Left ventricle myocardium inferior (tissue), 1 donor: ENCODE measurements around the gene PAQR8. TPM values are rescaled to one million over a fixed set of nuclear protein-coding genes. Genes with fewer than 3 reads are reported as not detected.

Experiments used
- DNase-seq: peaks from one replicate; pipeline ENCODE4 v3.0.0-alpha.2; 2020
- H3K27ac ChIP-seq: fragments of 200-600 bp; replicated peaks from 2 replicates; pipeline ENCODE4 v1.8.0; 2021
- H3K27me3 ChIP-seq: fragments of 200-600 bp; 2 replicates; pipeline ENCODE4 v1.8.0; 2021; ENCODE audit warnings: low read depth
- H3K36me3 ChIP-seq: fragments of 200-600 bp; 2 replicates; pipeline ENCODE4 v1.8.0; 2021
- H3K4me1 ChIP-seq: fragments of 200-600 bp; 2 replicates; pipeline ENCODE4 v1.8.0; 2021
- H3K4me3 ChIP-seq: fragments of 200-600 bp; 2 replicates; pipeline ENCODE4 v1.8.0; 2021; ENCODE audit warnings: mild to moderate bottlenecking, moderate library complexity
- H3K9me3 ChIP-seq: fragments of 200-600 bp; replicated peaks from 2 replicates; pipeline ENCODE4 v1.8.0; 2021
- intact Hi-C: fragments of 100-400 bp; cut with micrococcal nuclease; formaldehyde crosslinking; loops from one replicate; pipeline ENCODE4 v1.11.0; 2022
- total RNA-seq: library from RNA; stranded (reverse); fragmentation: NEBNext Ultra II Directional; extraction: Animal tissue kit (Norgen Biotek cat#: 25700); gene quantifications from one replicate; pipeline ENCODE4 v1.2.1, GENCODE V29; 2021
- TF ChIP-seq, protein P1 (sequence below): fragments of 200-600 bp; IDR thresholded peaks from 2 replicates; pipeline ENCODE4 v1.8.0; 2021; ENCODE audit warnings: antibody characterized with exemption, mild to moderate bottlenecking, borderline replicate concordance
- donor health status: DM: no; HTN: yes; CAD: no; lungs with severe emphysema.

Gene PAQR8
- total RNA-seq, 1 donor from 2014 or later = 2.0 TPM

DNA sequence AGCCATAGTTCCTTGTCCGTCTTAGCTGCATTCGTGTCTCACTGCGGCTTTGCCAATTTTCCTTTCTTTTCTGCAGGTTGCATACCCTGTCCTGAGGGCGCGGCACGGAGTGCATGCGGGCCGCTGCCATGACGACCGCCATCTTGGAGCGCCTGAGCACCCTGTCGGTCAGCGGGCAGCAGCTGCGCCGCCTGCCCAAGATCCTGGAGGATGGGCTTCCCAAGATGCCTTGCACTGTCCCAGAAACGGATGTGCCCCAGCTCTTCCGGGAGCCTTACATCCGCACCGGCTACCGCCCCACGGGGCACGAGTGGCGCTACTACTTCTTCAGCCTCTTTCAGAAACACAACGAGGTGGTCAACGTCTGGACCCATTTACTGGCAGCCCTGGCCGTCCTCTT is 41.1 kb downstream of the PAQR8 start:
- no peak for DNase-seq
- peaks cover 3% of the 10 kb centered on the region for H3K4me1 ChIP-seq
- peak overlapping the region; percentile 40 for H3K27ac ChIP-seq
- peaks cover 10% of the 10 kb centered on the region for H3K36me3 ChIP-seq
- H3K27me3 ChIP-seq = no peaks in the 10 kb centered on the region
- TF ChIP-seq, protein P1, sequence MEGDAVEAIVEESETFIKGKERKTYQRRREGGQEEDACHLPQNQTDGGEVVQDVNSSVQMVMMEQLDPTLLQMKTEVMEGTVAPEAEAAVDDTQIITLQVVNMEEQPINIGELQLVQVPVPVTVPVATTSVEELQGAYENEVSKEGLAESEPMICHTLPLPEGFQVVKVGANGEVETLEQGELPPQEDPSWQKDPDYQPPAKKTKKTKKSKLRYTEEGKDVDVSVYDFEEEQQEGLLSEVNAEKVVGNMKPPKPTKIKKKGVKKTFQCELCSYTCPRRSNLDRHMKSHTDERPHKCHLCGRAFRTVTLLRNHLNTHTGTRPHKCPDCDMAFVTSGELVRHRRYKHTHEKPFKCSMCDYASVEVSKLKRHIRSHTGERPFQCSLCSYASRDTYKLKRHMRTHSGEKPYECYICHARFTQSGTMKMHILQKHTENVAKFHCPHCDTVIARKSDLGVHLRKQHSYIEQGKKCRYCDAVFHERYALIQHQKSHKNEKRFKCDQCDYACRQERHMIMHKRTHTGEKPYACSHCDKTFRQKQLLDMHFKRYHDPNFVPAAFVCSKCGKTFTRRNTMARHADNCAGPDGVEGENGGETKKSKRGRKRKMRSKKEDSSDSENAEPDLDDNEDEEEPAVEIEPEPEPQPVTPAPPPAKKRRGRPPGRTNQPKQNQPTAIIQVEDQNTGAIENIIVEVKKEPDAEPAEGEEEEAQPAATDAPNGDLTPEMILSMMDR = no peak
- intact Hi-C loops = loop anchor here (5.0 kb wide), 1 partner anchor 116 kb away; no protein-coding TSS in a partner anchor
- H3K4me3 ChIP-seq = no peak overlapping the region
- no peaks in the 10 kb centered on the region for H3K9me3 ChIP-seq

DNA sequence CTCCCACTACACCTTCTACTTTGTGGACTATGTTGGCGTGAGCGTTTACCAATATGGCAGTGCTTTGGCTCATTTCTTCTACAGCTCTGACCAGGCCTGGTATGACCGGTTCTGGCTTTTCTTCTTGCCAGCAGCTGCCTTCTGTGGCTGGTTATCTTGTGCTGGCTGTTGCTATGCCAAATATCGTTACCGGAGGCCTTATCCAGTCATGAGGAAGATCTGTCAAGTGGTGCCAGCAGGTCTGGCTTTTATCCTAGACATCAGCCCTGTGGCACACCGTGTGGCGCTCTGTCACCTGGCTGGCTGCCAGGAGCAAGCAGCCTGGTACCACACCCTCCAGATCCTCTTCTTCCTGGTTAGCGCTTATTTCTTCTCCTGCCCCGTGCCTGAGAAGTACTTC is 41.7 kb downstream of the PAQR8 start:
- H3K27ac ChIP-seq = peak overlapping the region; percentile 40
- intact Hi-C loops = loop anchor here (5.0 kb wide), 1 partner anchor 116 kb away; no protein-coding TSS in a partner anchor
- TF ChIP-seq, protein P1 = no peak

DNA sequence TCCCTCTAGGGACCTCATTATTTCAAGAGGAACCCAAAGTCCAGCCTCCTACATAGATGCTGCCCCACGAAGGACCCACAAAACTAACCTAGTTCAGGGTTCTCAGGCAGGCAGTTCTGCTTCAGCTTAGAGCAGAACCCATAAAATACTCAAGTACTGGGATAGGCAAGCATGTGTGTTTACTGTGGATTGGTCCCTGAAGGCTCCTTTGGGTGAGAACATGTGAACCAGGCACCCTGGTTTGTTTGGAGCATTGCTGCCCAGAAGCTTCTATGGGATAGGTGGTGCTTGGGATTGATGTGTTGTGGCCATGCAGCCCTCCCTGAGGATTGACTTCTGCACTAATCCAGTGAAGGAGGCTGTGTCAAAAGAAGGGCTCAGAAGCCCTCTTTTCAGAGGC is 43.3 kb downstream of the PAQR8 start:
- Histone ChIP-seq H3K36me3 (peaks cover 10% of the 10 kb centered on the region), H3K4me3 (no peak overlapping the region), H3K27me3 (no peaks in the 10 kb centered on the region), H3K27ac (no peak overlapping the region), H3K4me1 (peaks cover 6% of the 10 kb centered on the region), H3K9me3 (no peaks in the 10 kb centered on the region)
- DNase-seq = no peak
- intact Hi-C loops = no loop called here
- TF ChIP-seq, protein P1 = no peak

More for the DNA sequence above, 41.7 kb downstream of the PAQR8 start:
- DNase-seq = peak; percentile 36
- H3K4me3 ChIP-seq = no peak overlapping the region
- peaks cover 3% of the 10 kb centered on the region for H3K4me1 ChIP-seq
- H3K9me3 ChIP-seq = no peaks in the 10 kb centered on the region
- no peaks in the 10 kb centered on the region for H3K27me3 ChIP-seq
- H3K36me3 ChIP-seq = peaks cover 10% of the 10 kb centered on the region

DNA sequence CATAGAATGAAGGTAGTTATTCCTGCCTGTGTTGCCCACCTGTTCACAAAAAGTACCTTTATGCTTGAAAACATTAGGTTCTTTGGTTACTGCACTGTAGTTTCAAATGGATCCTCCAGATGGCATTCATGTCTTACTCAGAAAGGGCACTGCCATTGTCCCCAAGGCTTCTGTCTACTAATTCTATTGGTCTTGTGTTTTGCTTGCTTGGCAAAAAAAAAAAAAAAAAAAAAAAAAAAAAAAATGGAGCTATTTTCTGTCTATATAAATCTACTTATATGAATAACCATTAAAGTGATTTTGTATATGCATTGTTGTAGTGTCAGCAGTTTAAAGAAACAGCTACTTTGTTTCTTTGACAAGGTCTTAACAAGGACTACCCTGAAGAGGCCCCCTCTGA is 45.5 kb downstream of the PAQR8 start:
- Histone ChIP-seq H3K4me1 (peaks cover 8% of the 10 kb centered on the region), H3K36me3 (peaks cover 10% of the 10 kb centered on the region), H3K4me3 (no peak overlapping the region), H3K27ac (no peak overlapping the region), H3K27me3 (no peaks in the 10 kb centered on the region), H3K9me3 (no peaks in the 10 kb centered on the region)
- intact Hi-C loops = no loop called here
- no peak for DNase-seq
- TF ChIP-seq, protein P1 = peak; percentile 67

DNA sequence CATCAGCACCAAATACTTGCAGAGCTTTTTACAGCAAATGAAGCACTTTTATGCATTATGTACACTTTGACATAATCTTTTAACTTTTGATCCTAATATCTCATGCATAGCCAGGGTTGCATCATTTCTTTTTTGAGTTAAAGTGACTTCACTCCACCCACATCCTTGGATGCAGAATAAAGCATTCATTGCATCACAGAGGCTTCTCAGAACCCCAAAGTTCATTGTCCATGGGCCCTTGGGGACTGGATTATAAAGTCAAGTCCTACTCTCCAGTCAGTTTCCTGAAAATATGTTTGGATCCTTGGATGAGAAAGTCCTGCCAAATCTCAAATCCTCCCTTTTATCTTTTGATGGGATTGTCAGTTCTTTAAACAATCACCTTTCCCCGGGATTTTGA is 47.5 kb downstream of the PAQR8 start:
- intact Hi-C loops = no loop called here
- no peaks in the 10 kb centered on the region for H3K9me3 ChIP-seq
- no peaks in the 10 kb centered on the region for H3K36me3 ChIP-seq

More for the DNA sequence above, 47.5 kb downstream of the PAQR8 start:
- no peak overlapping the region for H3K27ac ChIP-seq
- H3K4me3 ChIP-seq = no peak overlapping the region
- no peak for DNase-seq
- no peaks in the 10 kb centered on the region for H3K27me3 ChIP-seq
- TF ChIP-seq, protein P1 = no peak
- peaks cover 5% of the 10 kb centered on the region for H3K4me1 ChIP-seq
